ENCODE data around the gene MED13L.

MED13L gene

GRCh38 chr12:116259800-116260577, 17.5 kb downstream of the MED13L start:
- no peak for TF ChIP-seq CTCF (IDR thresholded peaks at IDR 0.05; ENCODE audit: low read depth, low read length)
- no peak for DNase-seq (ENCODE audit: extremely low read depth, low read depth)

- DNase-seq (ENCODE audit: extremely low read depth, low read depth): no peak
- no peak for TF ChIP-seq CTCF (IDR thresholded peaks at IDR 0.05; ENCODE audit: low read depth, low read length)
These were observed 19.7 kb downstream of the MED13L start for GRCh38 chr12:116257826-116258225.

- DNase-seq (ENCODE audit: extremely low read depth, low read depth): no peak
- TF ChIP-seq CTCF (IDR thresholded peaks at IDR 0.05; ENCODE audit: low read depth, low read length): no peak
These were observed 20.3 kb downstream of the MED13L start for GRCh38 chr12:116257215-116257614.

- no peak for TF ChIP-seq CTCF (IDR thresholded peaks at IDR 0.05; ENCODE audit: low read depth, low read length)
These were observed 27.6 kb downstream of the MED13L start for GRCh38 chr12:116249938-116250337.

GRCh38 chr12:116248930-116249329, 28.6 kb downstream of the MED13L start:
- DNase-seq (ENCODE audit: extremely low read depth, low read depth): no peak
- no peak for TF ChIP-seq CTCF (IDR thresholded peaks at IDR 0.05; ENCODE audit: low read depth, low read length)

More at GRCh38 chr12:116249938-116250337, 27.6 kb downstream of the MED13L start:
- no peak for DNase-seq (ENCODE audit: extremely low read depth, low read depth)

- no peak for TF ChIP-seq CTCF (IDR thresholded peaks at IDR 0.05; ENCODE audit: low read depth, low read length)
- DNase-seq (ENCODE audit: extremely low read depth, low read depth): no peak
These were observed 29.1 kb downstream of the MED13L start for GRCh38 chr12:116248433-116248832.

- TF ChIP-seq CTCF (IDR thresholded peaks at IDR 0.05; ENCODE audit: low read depth, low read length): no peak
- no peak for DNase-seq (ENCODE audit: extremely low read depth, low read depth)
These were observed 30.1 kb downstream of the MED13L start for GRCh38 chr12:116247377-116247776.
